GM20000 (cell line): ENCODE data around the gene BRME1.
A peak's percentile ranks its signal among the peaks of the same experiment; 100 is the strongest.

Experiments used
- DNase-seq: peaks from one replicate; pipeline ENCODE4 v3.0.0; 2012; ENCODE audit warnings: low spot score
- TF ChIP-seq, protein P1 (sequence below): IDR thresholded peaks from 2 replicates; pipeline ENCODE4 v1.5.1; 2012; ENCODE audit warnings: mild to moderate bottlenecking, control low read depth; ENCODE audit errors: extremely low read depth, missing control alignments

BRME1 gene

GRCh38 chr19:13881692-13882418 is 24.1 kb downstream of the BRME1 start:
- DNase-seq: peak; percentile 60

DNA sequence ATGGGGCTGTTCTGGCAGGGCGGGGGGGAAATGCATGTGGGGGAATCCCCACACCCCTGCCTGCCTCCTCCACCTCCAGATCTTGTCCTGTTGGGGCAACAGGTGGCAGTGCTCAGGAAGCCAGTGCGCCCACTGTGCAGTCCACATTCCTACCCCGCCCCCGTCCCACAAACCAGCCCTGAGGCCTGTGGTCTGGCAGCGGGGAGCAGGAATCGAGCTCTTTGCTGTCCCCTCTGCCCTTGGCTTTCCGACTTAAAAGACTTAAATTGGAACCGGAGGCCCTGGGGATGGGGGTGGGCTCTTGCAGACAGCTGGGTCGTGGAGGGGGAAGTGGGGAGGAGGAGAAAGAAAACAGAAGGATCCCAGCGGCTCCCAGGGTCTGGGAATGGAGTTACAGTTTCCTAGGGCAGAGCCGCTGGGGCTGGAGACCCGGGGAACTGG is 24.6 kb downstream of the BRME1 start:
- no peak for DNase-seq
- TF ChIP-seq, protein P1, sequence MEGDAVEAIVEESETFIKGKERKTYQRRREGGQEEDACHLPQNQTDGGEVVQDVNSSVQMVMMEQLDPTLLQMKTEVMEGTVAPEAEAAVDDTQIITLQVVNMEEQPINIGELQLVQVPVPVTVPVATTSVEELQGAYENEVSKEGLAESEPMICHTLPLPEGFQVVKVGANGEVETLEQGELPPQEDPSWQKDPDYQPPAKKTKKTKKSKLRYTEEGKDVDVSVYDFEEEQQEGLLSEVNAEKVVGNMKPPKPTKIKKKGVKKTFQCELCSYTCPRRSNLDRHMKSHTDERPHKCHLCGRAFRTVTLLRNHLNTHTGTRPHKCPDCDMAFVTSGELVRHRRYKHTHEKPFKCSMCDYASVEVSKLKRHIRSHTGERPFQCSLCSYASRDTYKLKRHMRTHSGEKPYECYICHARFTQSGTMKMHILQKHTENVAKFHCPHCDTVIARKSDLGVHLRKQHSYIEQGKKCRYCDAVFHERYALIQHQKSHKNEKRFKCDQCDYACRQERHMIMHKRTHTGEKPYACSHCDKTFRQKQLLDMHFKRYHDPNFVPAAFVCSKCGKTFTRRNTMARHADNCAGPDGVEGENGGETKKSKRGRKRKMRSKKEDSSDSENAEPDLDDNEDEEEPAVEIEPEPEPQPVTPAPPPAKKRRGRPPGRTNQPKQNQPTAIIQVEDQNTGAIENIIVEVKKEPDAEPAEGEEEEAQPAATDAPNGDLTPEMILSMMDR: no peak

More at GRCh38 chr19:13881692-13882418, 24.1 kb downstream of the BRME1 start:
- TF ChIP-seq, protein P1: no peak

DNA sequence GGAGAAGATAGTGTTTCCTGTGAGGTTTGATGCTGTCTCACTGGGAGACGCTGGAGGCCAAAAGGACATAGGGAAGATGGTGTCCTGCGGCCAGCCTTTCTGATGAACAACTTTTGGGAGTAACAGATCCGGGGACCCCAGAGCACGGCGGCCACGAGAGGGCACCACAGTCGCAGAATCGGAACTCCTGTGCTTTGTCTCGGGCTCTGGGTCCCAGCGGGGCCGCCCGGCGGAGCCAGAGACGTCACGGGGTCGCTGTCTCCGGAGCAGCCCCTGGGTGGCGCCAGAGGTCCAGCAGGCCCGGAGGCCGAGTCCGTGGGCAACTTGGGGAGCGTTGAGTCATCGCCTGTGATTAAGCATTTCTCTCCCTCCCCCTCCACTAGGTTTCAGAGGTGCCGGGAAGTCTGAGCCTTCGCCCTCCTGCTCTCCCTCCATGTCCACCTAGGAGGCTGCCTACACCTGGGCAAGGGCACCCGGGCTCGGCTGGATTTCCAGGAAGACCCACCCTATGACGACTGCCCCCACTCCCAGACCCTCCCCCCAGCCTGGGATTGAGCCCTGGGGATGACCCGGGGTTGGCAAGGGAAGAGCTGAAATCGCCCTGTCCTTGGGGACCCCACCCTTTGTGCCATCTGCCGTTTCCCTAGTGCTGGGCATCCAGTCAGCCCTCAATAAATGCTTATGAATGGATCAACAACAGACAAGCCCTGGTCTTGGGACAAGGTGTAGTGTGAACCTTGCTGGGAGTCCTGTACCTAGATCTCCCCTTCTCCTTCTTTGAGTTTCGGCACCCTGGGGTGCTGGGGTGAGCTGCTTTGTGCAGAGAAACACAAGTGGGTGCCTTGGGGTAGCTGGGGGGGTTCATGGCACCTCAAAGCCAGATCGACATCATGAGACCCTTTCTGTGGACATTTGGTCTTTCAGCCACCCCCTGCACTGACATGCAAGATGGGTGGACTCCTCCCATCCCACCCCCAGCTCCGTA is 25.6 kb downstream of the BRME1 start:
- peak; percentile 97 for DNase-seq
- TF ChIP-seq, protein P1: peak; percentile 96

DNA sequence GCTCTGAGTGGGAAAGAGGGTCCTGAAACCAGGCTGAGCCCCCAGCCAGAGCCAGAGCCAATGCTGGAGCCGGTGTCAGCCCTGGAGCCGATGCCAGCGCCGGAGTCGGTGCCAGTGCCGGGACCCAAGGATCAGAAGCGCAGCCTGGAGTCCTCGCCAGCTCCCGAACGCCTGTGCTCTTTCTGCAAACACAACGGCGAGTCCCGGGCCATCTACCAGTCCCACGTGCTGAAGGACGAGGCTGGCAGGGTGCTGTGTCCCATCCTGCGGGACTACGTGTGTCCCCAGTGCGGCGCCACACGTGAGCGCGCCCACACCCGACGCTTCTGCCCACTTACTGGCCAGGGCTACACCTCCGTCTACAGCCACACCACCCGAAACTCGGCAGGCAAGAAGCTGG is 28.6 kb downstream of the BRME1 start:
- TF ChIP-seq, protein P1: no peak
- DNase-seq: no peak

DNA sequence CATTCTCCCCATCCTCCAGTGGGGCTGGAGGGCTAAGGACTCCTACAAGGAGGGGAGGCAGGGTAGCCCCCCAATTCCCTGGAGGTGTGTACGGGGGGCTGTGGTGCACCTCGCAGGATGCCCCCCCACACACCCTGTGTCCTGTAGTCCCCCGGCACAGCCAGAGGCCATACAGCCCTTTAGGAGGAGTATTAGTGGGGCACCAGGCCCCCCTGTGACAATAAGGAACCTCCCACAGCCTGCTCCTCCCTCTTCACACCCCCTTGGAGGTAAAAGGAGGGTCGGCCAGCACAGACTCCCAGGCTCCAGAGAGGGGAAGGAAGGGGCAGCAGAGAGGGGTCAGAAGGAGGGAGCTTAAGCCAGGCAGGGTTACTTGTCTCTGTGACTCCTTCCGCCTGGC is 29.1 kb downstream of the BRME1 start, which contains the start of gene NANOS3:
NANOS3 (plus strand) TSS at position 301 of the 400 bp plus-strand sequence. CDS start 115 bp downstream, outside the sequence.
- no peak for DNase-seq
- TF ChIP-seq, protein P1: no peak

- TF ChIP-seq, protein P1: no peak
- DNase-seq: no peak
Measured at GRCh38 chr19:13875824-13876223, 30.1 kb downstream of the BRME1 start.
